A549 (cell line): ENCODE results near the gene PRDM11. TPM values are rescaled to one million over a fixed set of nuclear protein-coding genes. Genes with fewer than 3 reads are reported as not detected.
A peak's percentile ranks its signal among the peaks of the same experiment; 100 is the strongest.

Experiments
- ATAC-seq, 2 experiments: fragments of 200-7000 bp in 1 of 2; fragments of >200 bp in 1 of 2; cut with Nextera tagmentation in 1 of 2; cut with Tn5 transposase in 1 of 2; 3 replicates each; pipeline versions ENCODE4 v1.8.0 to v1.9.1; 2018 to 2020; ENCODE audit warnings: mild to moderate bottlenecking in 1 of 2, moderate library complexity in 1 of 2
- CTCF ChIA-PET: fragments of 300-600 bp; sonication (Branson Sonifier 250); formaldehyde crosslinking; extraction: SDS; loops from one replicate; lab custom pipeline; 2021; ENCODE audit warnings: antibody characterized with exemption, inconsistent platforms; lab: Yijun Ruan, JAX
- POLR2A ChIA-PET: fragments of 350-600 bp; formaldehyde crosslinking; extraction: SDS; loops from one replicate; lab custom pipeline; 2021; ENCODE audit warnings: antibody characterized with exemption, inconsistent platforms; lab: Yijun Ruan, JAX
- DNase-seq, 2 experiments: peaks; one replicate each; pipeline versions ENCODE4 v3.0.0 to v3.0.0-alpha.2; 2011 to 2016; ENCODE audit warnings: low read depth in 1 of 2, low spot score in 1 of 2
- FAIRE-seq: peaks from 2 replicates; lab custom pipeline; 2011; peaks lifted over from hg19 to GRCh38; lab: Jason Lieb, UNC
- H3K27ac ChIP-seq, 2 experiments: fragments of >200 bp; sonication (Bioruptor Twin); formaldehyde crosslinking; 3 replicates each; pipeline ENCODE4 v1.5.1; 2016 to 2017
- H3K4me1 ChIP-seq: fragments of >200 bp; sonication (Bioruptor Twin); formaldehyde crosslinking; 3 replicates; pipeline ENCODE4 v1.6.1; 2016
- H3K4me2 ChIP-seq: fragments of >200 bp; sonication (Bioruptor Twin); formaldehyde crosslinking; 3 replicates; pipeline ENCODE4 v1.6.1; 2016
- H3K4me3 ChIP-seq: fragments of >200 bp; sonication (Bioruptor Twin); formaldehyde crosslinking; 3 replicates; pipeline ENCODE4 v1.5.1; 2016
- H3K9me3 ChIP-seq: fragments of >200 bp; sonication (Bioruptor Twin); formaldehyde crosslinking; 3 replicates; pipeline ENCODE4 v1.6.1; 2016
- CEBPB ChIP-seq, 2 experiments: fragments of >200 bp in 1 of 2; sonication (Bioruptor Twin) in 1 of 2; formaldehyde crosslinking in 1 of 2; IDR thresholded peaks; 2 replicates each; pipeline ENCODE4 v1.6.1; 2012 to 2016
- CHD2 ChIP-seq: fragments of 150-350 bp; IDR thresholded peaks from 2 replicates; pipeline ENCODE4 v1.6.1; 2014; ENCODE audit warnings: low read length; ENCODE audit not compliant: partially characterized antibody
- CTCF ChIP-seq: fragments of >200 bp; sonication (Bioruptor Twin); formaldehyde crosslinking; IDR thresholded peaks from 3 replicates; pipeline ENCODE4 v1.5.1; 2016
- EHF ChIP-seq: fragments of 250-450 bp; sonication (Bioruptor Pico); IDR thresholded peaks from 2 replicates; pipeline ENCODE4 v1.5.0; 2020; ENCODE audit warnings: mild to moderate bottlenecking
- EP300 ChIP-seq, 2 experiments: fragments of >200 bp; sonication (Bioruptor Twin); formaldehyde crosslinking; IDR thresholded peaks; 2 replicates in 1 of 2; 3 replicates in 1 of 2; pipeline ENCODE4 v1.6.1; 2016 to 2017
- ESRRA ChIP-seq: fragments of 150-350 bp; IDR thresholded peaks from 2 replicates; pipeline ENCODE4 v1.6.1; 2014; ENCODE audit warnings: mild to moderate bottlenecking, low read length, borderline replicate concordance
- FOSL2 ChIP-seq, 2 experiments: fragments of 450-650 bp in 1 of 2; fragments of >200 bp in 1 of 2; sonication (Bioruptor Twin) in 1 of 2; formaldehyde crosslinking; IDR thresholded peaks; 2 replicates each; pipeline versions ENCODE4 v1.5.0 to v1.6.1; 2016 to 2020; ENCODE audit warnings: mild to moderate bottlenecking in 1 of 2, moderate library complexity in 1 of 2
- GATA3 ChIP-seq: IDR thresholded peaks from 2 replicates; pipeline ENCODE4 v1.6.1; 2012; ENCODE audit warnings: borderline replicate concordance
- HOXB13 ChIP-seq: fragments of 250-450 bp; sonication (Bioruptor Pico); IDR thresholded peaks from 2 replicates; pipeline ENCODE4 v1.5.0; 2020; ENCODE audit warnings: low read depth, mild to moderate bottlenecking, moderate library complexity
- JUNB ChIP-seq: fragments of >200 bp; sonication (Bioruptor Twin); formaldehyde crosslinking; IDR thresholded peaks from 2 replicates; pipeline ENCODE4 v1.6.1; 2016
- NR3C1 ChIP-seq: fragments of >200 bp; sonication (Bioruptor Twin); formaldehyde crosslinking; IDR thresholded peaks from 3 replicates; pipeline ENCODE4 v1.6.1; 2017
- PBX3 ChIP-seq: IDR thresholded peaks from 2 replicates; pipeline ENCODE4 v1.6.1; 2012
- POLR2A ChIP-seq: IDR thresholded peaks from 2 replicates; pipeline ENCODE4 v1.6.1; 2012; ENCODE audit warnings: mild to moderate bottlenecking, low read length
- POLR2AphosphoS2 ChIP-seq: conservative IDR thresholded peaks from 2 replicates; pipeline ENCODE4 v1.6.1; 2012; ENCODE audit warnings: low read length, improper control_type of control experiment, inconsistent platforms
- RFX5 ChIP-seq: fragments of 450-650 bp; IDR thresholded peaks from 2 replicates; pipeline ENCODE4 v1.7.1; 2014; ENCODE audit warnings: antibody characterized with exemption, mild to moderate bottlenecking, moderate library complexity
- SMC3 ChIP-seq: fragments of >200 bp; sonication (Bioruptor Twin); formaldehyde crosslinking; IDR thresholded peaks from 3 replicates; pipeline ENCODE4 v1.6.1; 2018; ENCODE audit warnings: inconsistent platforms
- ZFP36 ChIP-seq: fragments of 450-650 bp; IDR thresholded peaks from 2 replicates; pipeline ENCODE4 v1.6.1; 2014; ENCODE audit warnings: borderline replicate concordance; ENCODE audit not compliant: partially characterized antibody
- ZNF302 ChIP-seq: fragments of 250-450 bp; sonication (Bioruptor Pico); IDR thresholded peaks from 2 replicates; pipeline ENCODE4 v1.9.0; 2021; ENCODE audit warnings: inconsistent platforms, mild to moderate bottlenecking, moderate library complexity
- ZSCAN20 ChIP-seq: fragments of 250-450 bp; sonication (Bioruptor Pico); IDR thresholded peaks from 2 replicates; pipeline ENCODE4 v1.8.0; 2022; ENCODE audit warnings: mild to moderate bottlenecking, moderate library complexity
- WGBS: methylation state at CpG from one replicate; pipeline ENCODE4 v1.1.6; 2017; ENCODE audit errors: missing lambda C conversion rate; 5-methylcytosine and 5-hydroxymethylcytosine counted together
- polyA plus RNA-seq, 4 experiments: library from polyadenylated mRNA; depleted of rRNA in 3 of 4; stranded (reverse); fragments of >200 nt; fragmentation: RNase III in 1 of 4; extraction: RNeasy Plus Mini Kit Qiagen cat#74134 plus additional on column Dnase treatment in 1 of 4; gene quantifications; 2 replicates in 3 of 4; 3 replicates in 1 of 4; pipeline ENCODE4 v1.2.3, GENCODE V29; 2011 to 2017
- TF ChIP-seq, protein P1 (sequence below): fragments of 450-650 bp; IDR thresholded peaks from 2 replicates; pipeline ENCODE4 v1.6.1; 2014; ENCODE audit warnings: antibody characterized with exemption

The PRDM11 gene
- polyA plus RNA-seq, 2 of the 4 experiments (the other 2 are of a cell fraction), result 4.3 to 5.3 TPM

DNA sequence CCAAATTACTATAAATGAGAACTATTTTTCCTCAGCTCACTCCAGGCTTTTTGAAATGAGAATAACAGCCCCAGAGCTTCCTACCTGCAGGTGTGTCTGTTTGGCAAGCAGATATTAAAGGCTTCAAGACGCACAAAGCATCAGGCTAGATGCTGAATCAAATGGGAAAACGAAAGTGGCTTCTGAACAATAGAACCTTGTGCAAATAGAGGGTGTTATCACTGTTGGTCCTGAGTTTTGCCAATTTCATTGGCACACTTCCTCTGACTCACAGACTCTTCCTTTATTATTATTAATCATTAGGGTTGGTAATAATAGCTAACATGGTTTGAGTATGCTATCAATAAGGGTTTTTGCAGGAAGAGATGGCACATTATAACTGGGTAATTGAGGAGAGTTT lies 126.3 kb downstream of the PRDM11 start:
- Histone ChIP-seq H3K4me1 (peaks cover 60% of the 10 kb centered on the region), H3K9me3 (no peaks in the 10 kb centered on the region), H3K4me2 (peak overlapping the region; percentile 64), H3K4me3 (no peak overlapping the region; the same call in 2 of the 3 replicates), H3K27ac (peak overlapping the region; percentile 54 to 82)
- peak in 1 of 2 experiments; percentile 36; a peak in 2 of 6 replicates for ATAC-seq
- POLR2A ChIA-PET, result interaction anchor here (0.7 kb wide), 1 partner anchor 16 kb away, joined by 3 read pairs; no protein-coding TSS in a partner anchor
- CTCF ChIA-PET, result interaction anchor here (0.5 to 1.5 kb wide), 3 partner anchors 12 to 26 kb away, joined by 3 to 4 read pairs (median 3); no protein-coding TSS in a partner anchor
- peak in 1 of 2 experiments; percentile 29 for DNase-seq
- WGBS, result 6% methylated on average over 2 of the region's 2 CpGs
- no peak for TF ChIP-seq FOSL2 (IDR thresholded peaks at IDR 0.05)
- TF ChIP-seq FOSL2 (CRISPR knock-in tag; IDR thresholded peaks at IDR 0.05), result 0 out of 2 replicates have a peak, but pooled peaks have one; percentile 12
- no peak for TF ChIP-seq EHF (CRISPR knock-in tag)
- FAIRE-seq, result no peak

DNA sequence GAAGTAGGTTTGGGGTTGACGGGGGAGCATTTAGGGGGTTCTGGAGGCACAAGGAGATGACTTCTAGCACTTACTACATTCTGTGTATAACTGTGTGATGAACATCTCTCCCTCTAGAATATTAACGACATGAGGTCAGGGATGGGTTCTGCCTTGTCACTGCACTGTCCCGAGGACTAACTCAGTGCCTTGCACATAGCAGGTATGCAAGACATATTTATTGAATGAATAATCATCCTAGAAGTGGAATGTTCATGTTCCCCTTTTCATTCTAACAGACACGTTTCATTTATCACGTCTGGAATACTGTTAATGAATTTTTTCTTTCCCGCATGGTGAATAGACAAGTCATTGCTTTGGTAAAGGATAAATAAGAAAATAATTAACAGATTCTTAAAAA lies 127.1 kb downstream of the PRDM11 start:
- ATAC-seq, result peak; percentile 73 to 80
- CTCF ChIA-PET, result interaction anchor here (1.0 to 1.3 kb wide), 3 partner anchors 13 to 163 kb away, joined by 4 to 5 read pairs (median 5); no protein-coding TSS in a partner anchor

GRCh38 chr11:45274206-45274605 lies 127.8 kb downstream of the PRDM11 start:
- H3K9me3 ChIP-seq, result peaks cover 5% of the 10 kb centered on the region
- peak overlapping the region; percentile 64; the same call in 2 of the 3 replicates for H3K4me2 ChIP-seq
- peak overlapping the region in 1 of 2 experiments; percentile 34; a peak in 1 of 6 replicates for H3K27ac ChIP-seq
- POLR2A ChIA-PET, result no interaction called here
- H3K4me3 ChIP-seq, result no peak overlapping the region
- FAIRE-seq (no peak), DNase-seq (no peak), ATAC-seq (no peak)
- 65% methylated on average over 4 of the region's 4 CpGs for WGBS
- H3K4me1 ChIP-seq, result peaks cover 45% of the 10 kb centered on the region
- TF ChIP-seq EP300 (IDR thresholded peaks at IDR 0.05), result no peak
- no peak for TF ChIP-seq ZFP36
- no peak for TF ChIP-seq RFX5
- no peak for TF ChIP-seq ZNF302 (CRISPR knock-in tag)
- no peak for TF ChIP-seq ZSCAN20 (CRISPR knock-in tag)
- TF ChIP-seq GATA3, result no peak
- TF ChIP-seq, protein P1, sequence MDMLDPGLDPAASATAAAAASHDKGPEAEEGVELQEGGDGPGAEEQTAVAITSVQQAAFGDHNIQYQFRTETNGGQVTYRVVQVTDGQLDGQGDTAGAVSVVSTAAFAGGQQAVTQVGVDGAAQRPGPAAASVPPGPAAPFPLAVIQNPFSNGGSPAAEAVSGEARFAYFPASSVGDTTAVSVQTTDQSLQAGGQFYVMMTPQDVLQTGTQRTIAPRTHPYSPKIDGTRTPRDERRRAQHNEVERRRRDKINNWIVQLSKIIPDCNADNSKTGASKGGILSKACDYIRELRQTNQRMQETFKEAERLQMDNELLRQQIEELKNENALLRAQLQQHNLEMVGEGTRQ, result no peak
- no peak for TF ChIP-seq CTCF
- TF ChIP-seq JUNB, result no peak
- CTCF ChIA-PET, result interaction anchor here (1.0 to 1.3 kb wide), 2 partner anchors 21 to 164 kb away, joined by 5 read pairs; no protein-coding TSS in a partner anchor

More for the DNA sequence above, 127.1 kb downstream of the PRDM11 start:
- peak overlapping the region; percentile 64 for H3K4me2 ChIP-seq
- peaks cover 52% of the 10 kb centered on the region for H3K4me1 ChIP-seq
- POLR2A ChIA-PET, result interaction anchor here (0.7 kb wide), 1 partner anchor 16 kb away, joined by 3 read pairs; no protein-coding TSS in a partner anchor
- no peak for FAIRE-seq
- WGBS, result 18% methylated on average over 5 of the region's 6 CpGs
- TF ChIP-seq ZSCAN20 (CRISPR knock-in tag) (no peak), ESRRA (no peak), HOXB13 (no peak), NR3C1 (no peak), EHF (CRISPR knock-in tag) (no peak), CHD2 (no peak)
- TF ChIP-seq, all 56 proteins: peak for 0
- no peak for DNase-seq
- Histone ChIP-seq H3K27ac (peak overlapping the region; percentile 54 to 82), H3K9me3 (no peaks in the 10 kb centered on the region), H3K4me3 (no peak overlapping the region)

DNA sequence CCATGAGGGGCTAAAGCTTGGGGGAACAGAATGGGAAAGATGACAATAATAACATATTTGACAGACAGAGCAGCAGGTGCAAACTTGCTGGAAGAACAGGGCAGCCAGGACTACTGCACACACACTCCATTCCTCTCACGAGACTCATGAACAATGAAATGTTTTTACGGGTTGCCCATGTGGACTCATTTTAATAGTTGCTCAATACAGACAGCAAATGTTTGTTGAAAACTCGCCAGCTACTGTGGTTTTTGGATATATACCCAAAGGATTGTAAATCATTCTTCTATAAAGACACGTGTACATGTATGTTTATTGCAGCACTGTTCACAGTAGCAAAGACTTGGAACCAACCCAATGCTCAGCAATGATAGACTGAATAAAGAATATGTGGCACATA lies 129.4 kb downstream of the PRDM11 start:
- no peak for ATAC-seq
- ChIA-PET CTCF (interaction anchor here (1.8 kb wide), 1 partner anchor 24 kb away, joined by 5 read pairs; no protein-coding TSS in a partner anchor), POLR2A (no interaction called here)
- Histone ChIP-seq H3K27ac (no peak overlapping the region), H3K4me3 (no peak overlapping the region), H3K9me3 (peaks cover 17% of the 10 kb centered on the region), H3K4me2 (no peak overlapping the region), H3K4me1 (peaks cover 29% of the 10 kb centered on the region)
- FAIRE-seq, result no peak
- TF ChIP-seq POLR2A (no peak), CEBPB (IDR thresholded peaks at IDR 0.05) (no peak), POLR2AphosphoS2 (no peak), SMC3 (no peak), PBX3 (no peak)
- DNase-seq, result no peak
- WGBS, result 85% methylated on average over 4 of the region's 4 CpGs
